Esophagus squamous epithelium (tissue), 4 donors: ENCODE data around the gene MATCAP1.

Experiments used
- POLR2A ChIP-seq, 4 donors: fragments of 450-650 bp; IDR thresholded peaks; one replicate each; pipeline ENCODE4 v1.6.1; 2017; ENCODE audit warnings: antibody characterized with exemption in 4 of 4, mild to moderate bottlenecking in 4 of 4, moderate library complexity in 3 of 4
- TF ChIP-seq, protein P1 (sequence below), 6 experiments: fragments of 450-650 bp in 4 of 6; fragments of 200-600 bp in 2 of 6; sonication (generic) in 2 of 6; IDR thresholded peaks; one replicate each; pipeline ENCODE4 v1.5.1; 2016 to 2019; ENCODE audit warnings: antibody characterized with exemption in 6 of 6, mild to moderate bottlenecking in 4 of 6, moderate library complexity in 4 of 6

DNA sequence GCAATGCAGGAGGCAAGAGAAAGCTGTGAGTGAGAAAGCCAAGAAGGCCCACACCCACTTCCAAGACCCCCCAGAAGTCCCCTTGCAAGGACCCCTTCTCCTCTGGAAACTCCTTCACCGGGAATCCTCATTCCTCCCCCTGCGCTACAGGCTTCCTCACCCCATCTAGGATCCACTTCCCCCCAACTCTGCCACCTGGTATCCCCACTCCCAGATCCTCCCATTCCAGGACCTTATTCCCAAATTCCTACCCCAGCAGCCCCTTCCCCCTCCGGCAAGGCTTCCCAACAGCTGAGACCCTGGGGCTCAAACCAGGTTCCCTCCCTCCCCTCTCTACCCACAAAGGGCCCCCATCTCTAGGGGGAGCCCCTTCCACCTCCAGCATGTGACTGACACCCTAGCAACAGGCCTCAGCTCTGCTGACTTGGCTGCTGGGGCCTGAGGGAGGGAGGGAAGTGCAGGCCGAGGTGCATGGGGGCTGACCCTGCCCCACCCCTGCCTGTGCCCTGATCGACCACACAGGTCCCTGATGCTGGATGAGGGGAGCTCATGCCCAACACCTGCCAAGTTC, 17.1 kb downstream of the MATCAP1 start:
- TF ChIP-seq, protein P1, sequence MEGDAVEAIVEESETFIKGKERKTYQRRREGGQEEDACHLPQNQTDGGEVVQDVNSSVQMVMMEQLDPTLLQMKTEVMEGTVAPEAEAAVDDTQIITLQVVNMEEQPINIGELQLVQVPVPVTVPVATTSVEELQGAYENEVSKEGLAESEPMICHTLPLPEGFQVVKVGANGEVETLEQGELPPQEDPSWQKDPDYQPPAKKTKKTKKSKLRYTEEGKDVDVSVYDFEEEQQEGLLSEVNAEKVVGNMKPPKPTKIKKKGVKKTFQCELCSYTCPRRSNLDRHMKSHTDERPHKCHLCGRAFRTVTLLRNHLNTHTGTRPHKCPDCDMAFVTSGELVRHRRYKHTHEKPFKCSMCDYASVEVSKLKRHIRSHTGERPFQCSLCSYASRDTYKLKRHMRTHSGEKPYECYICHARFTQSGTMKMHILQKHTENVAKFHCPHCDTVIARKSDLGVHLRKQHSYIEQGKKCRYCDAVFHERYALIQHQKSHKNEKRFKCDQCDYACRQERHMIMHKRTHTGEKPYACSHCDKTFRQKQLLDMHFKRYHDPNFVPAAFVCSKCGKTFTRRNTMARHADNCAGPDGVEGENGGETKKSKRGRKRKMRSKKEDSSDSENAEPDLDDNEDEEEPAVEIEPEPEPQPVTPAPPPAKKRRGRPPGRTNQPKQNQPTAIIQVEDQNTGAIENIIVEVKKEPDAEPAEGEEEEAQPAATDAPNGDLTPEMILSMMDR (IDR thresholded peaks at IDR 0.05) = no peak
- TF ChIP-seq POLR2A (IDR thresholded peaks at IDR 0.05) = no peak
